AG09319 (cell line): ENCODE results near the gene TMEM213.
"Not testable (repeated sequence)": the region's sequence is repeated elsewhere in the genome, so short reads cannot be mapped to it uniquely, and the experiment has no call there.

Experiments used
- DNase-seq: peaks from one replicate; pipeline ENCODE4 v3.0.0-alpha.2; 2010; ENCODE audit warnings: low read depth; ENCODE audit errors: extremely low read depth
- TF ChIP-seq, protein P1 (sequence below): IDR thresholded peaks from 2 replicates; pipeline ENCODE4 v1.5.1; 2011; ENCODE audit warnings: low read depth, mild to moderate bottlenecking, inconsistent platforms, low read length, moderate library complexity

The TMEM213 gene

GRCh38 chr7:138798836-138799235 lies 1.0 kb downstream of the TMEM213 start:
- TF ChIP-seq, protein P1, sequence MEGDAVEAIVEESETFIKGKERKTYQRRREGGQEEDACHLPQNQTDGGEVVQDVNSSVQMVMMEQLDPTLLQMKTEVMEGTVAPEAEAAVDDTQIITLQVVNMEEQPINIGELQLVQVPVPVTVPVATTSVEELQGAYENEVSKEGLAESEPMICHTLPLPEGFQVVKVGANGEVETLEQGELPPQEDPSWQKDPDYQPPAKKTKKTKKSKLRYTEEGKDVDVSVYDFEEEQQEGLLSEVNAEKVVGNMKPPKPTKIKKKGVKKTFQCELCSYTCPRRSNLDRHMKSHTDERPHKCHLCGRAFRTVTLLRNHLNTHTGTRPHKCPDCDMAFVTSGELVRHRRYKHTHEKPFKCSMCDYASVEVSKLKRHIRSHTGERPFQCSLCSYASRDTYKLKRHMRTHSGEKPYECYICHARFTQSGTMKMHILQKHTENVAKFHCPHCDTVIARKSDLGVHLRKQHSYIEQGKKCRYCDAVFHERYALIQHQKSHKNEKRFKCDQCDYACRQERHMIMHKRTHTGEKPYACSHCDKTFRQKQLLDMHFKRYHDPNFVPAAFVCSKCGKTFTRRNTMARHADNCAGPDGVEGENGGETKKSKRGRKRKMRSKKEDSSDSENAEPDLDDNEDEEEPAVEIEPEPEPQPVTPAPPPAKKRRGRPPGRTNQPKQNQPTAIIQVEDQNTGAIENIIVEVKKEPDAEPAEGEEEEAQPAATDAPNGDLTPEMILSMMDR = no peak

GRCh38 chr7:138799336-138800000 lies 1.7 kb downstream of the TMEM213 start:
- no peak for DNase-seq
- TF ChIP-seq, protein P1 = no peak

More at GRCh38 chr7:138798836-138799235, 1.0 kb downstream of the TMEM213 start:
- no peak for DNase-seq

- TF ChIP-seq, protein P1 = no peak
- DNase-seq = no peak
Observed at GRCh38 chr7:138801256-138801655, 3.5 kb downstream of the TMEM213 start.

DNA sequence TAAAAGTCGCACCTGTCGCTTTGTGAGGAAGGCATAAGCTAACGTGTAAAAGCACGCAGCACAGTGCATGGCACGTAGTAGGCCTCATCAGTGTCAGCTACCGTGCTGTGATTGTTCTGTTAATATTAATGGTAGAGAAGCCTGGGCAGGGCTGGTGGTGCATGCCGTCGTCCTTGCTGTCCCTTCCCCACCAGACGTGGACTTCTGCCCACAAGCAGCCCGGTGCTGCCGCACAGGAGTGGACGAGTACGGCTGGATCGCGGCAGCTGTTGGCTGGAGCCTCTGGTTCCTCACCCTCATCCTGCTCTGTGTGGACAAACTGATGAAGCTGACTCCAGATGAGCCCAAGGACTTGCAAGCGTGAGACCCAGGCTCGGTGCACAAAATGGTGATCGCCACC lies 4.9 kb downstream of the TMEM213 start:
- no peak for DNase-seq
- TF ChIP-seq, protein P1 = no peak

- no peak for DNase-seq
- TF ChIP-seq, protein P1 = no peak
Observed at GRCh38 chr7:138804618-138805017, 6.8 kb downstream of the TMEM213 start.

- TF ChIP-seq, protein P1 = no peak
- no peak for DNase-seq
Observed at GRCh38 chr7:138809346-138809745, 11.6 kb downstream of the TMEM213 start.

DNA sequence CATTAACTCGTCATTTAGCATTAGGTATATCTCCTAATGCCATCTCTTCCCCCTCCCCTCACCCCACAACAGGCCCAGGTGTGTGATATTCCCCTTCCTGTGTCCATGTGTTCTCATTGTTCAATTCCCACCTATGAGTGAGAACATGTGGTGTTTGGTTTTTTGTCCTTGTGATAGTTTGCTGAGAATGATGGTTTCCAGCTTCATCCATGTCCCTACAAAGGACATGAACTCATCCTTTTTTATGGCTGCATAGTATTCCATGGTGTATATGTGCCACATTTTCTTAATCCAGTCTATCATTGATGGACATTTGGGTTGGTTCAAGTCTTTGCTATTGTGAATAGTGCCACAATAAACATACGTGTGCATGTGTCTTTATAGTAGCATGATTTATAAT lies 13.5 kb downstream of the TMEM213 start:
- DNase-seq = not testable (repeated sequence)

- TF ChIP-seq, protein P1 = no peak
- no peak for DNase-seq
Observed at GRCh38 chr7:138813945-138814344, 16.2 kb downstream of the TMEM213 start.
